Thoracic aorta (tissue), 2 donors: ENCODE results near the gene GPD1L. TPM values are rescaled to one million over a fixed set of nuclear protein-coding genes. Genes with fewer than 3 reads are reported as not detected.

ENCODE experiments used
- ATAC-seq: fragments of 150-250 bp; one replicate; pipeline ENCODE4 v1.8.0; 2017; ENCODE audit warnings: low read depth; ENCODE audit not compliant: insufficient number of reproducible peaks, low FRiP score
- DNase-seq: peaks from one replicate; pipeline ENCODE4 v3.0.0-alpha.2; 2020; ENCODE audit warnings: low spot score
- H3K27ac ChIP-seq, 2 donors: fragments of 200-600 bp; sonication (generic); 1 replicate in 1 of 2; 2 replicates in 1 of 2; pipeline ENCODE4 v1.5.1; 2016; ENCODE audit warnings: mild to moderate bottlenecking in 2 of 2, moderate library complexity in 2 of 2
- H3K27me3 ChIP-seq: fragments of 200-600 bp; sonication (generic); replicated peaks from 2 replicates; pipeline ENCODE4 v1.6.0; 2016; ENCODE audit warnings: mild to moderate bottlenecking; ENCODE audit not compliant: insufficient read depth
- H3K36me3 ChIP-seq: fragments of 200-600 bp; sonication (generic); one replicate; pipeline ENCODE4 v1.5.1; 2016
- H3K4me1 ChIP-seq, 2 donors: fragments of 200-600 bp; sonication (generic); 1 replicate in 1 of 2; 2 replicates in 1 of 2; pipeline versions ENCODE4 v1.5.1 to v1.6.0; 2016; ENCODE audit warnings: low read depth in 2 of 2, mild to moderate bottlenecking in 1 of 2; ENCODE audit not compliant: control insufficient read depth in 1 of 2
- H3K4me3 ChIP-seq: fragments of 200-600 bp; sonication (generic); 2 replicates; pipeline ENCODE4 v1.5.1; 2016; ENCODE audit warnings: mild to moderate bottlenecking
- H3K9me3 ChIP-seq: fragments of 200-600 bp; sonication (generic); 2 replicates; pipeline ENCODE4 v1.5.1; 2016
- total RNA-seq, 2 donors: library from RNA; depleted of rRNA; stranded (reverse); fragments of >200 nt; gene quantifications; one replicate each; pipeline versions ENCODE4 v1.1.0 to v1.2.3, GENCODE V29; 2016
- TF ChIP-seq, protein P1 (sequence below): fragments of 200-600 bp; sonication (generic); IDR thresholded peaks from one replicate; pipeline ENCODE4 v1.5.1; 2019; ENCODE audit warnings: antibody characterized with exemption

Gene GPD1L
- total RNA-seq, 2 donors from 2014 or later, result 32.8 to 49.1 TPM

DNA sequence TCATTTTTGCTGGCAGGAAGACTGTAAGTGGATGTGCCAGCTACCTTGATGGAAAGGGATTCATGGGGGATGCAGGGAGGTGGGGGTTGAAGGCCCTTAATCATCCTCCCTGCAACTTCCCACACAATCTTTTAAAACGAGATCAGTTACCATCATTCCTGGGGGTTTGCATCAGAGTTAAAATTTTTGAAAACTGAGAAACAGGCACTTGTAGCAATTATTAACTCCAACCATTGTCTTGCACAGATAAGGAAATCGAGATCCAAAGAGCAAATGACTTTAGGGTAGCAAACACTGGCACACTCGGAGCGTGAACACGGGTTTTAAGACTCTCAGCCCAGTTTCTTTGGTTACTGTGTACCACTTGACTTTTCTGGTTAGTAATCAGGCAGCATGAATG is 41.9 kb downstream of the GPD1L start:
- no peaks in the 10 kb centered on the region for H3K4me1 ChIP-seq
- DNase-seq, result no peak
- no peak overlapping the region for H3K4me3 ChIP-seq
- TF ChIP-seq, protein P1, sequence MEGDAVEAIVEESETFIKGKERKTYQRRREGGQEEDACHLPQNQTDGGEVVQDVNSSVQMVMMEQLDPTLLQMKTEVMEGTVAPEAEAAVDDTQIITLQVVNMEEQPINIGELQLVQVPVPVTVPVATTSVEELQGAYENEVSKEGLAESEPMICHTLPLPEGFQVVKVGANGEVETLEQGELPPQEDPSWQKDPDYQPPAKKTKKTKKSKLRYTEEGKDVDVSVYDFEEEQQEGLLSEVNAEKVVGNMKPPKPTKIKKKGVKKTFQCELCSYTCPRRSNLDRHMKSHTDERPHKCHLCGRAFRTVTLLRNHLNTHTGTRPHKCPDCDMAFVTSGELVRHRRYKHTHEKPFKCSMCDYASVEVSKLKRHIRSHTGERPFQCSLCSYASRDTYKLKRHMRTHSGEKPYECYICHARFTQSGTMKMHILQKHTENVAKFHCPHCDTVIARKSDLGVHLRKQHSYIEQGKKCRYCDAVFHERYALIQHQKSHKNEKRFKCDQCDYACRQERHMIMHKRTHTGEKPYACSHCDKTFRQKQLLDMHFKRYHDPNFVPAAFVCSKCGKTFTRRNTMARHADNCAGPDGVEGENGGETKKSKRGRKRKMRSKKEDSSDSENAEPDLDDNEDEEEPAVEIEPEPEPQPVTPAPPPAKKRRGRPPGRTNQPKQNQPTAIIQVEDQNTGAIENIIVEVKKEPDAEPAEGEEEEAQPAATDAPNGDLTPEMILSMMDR, result no peak
- no peaks in the 10 kb centered on the region for H3K27me3 ChIP-seq
- H3K36me3 ChIP-seq, result no peaks in the 10 kb centered on the region
- H3K27ac ChIP-seq, result no peak overlapping the region
- H3K9me3 ChIP-seq, result no peaks in the 10 kb centered on the region
- ATAC-seq, result no peak

DNA sequence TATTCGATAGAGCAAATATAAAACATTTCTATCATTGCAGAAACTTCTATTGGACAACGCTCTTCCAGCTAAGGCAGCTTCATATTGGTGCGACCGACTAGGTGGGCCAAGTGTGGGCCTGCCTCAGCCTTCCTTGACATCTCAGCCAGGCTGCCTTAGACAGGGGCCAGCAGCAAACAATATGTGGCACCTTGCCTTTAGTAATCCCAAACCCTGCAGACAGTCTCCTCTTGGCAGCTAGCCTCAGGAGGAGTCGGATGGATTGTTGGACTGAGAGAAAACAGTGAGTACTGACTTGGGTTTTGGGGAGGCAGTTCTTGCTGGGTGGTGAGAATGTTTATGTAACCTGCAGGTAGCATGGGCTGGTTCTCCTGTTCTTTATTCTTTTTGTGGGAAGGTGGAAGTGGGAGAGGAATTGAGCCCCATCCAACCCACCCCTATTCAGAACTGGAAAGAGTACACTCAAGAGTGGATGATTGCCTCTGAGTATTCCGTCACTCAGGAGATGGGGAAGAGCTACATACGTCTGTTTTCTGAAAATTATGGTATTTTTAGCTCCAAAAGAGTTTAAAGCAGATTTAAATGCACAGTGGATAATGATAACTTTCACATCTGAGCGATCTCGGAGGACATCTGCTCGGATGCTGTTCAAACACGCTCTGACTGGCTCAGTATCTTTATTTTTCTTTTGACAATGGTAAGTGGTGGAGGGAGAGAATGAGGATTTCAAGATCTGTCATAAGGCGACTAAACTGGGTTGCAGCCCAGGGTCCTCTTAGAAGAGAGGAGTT is 47.2 kb downstream of the GPD1L start:
- H3K27me3 ChIP-seq, result no peaks in the 10 kb centered on the region
- H3K9me3 ChIP-seq, result no peaks in the 10 kb centered on the region
- no peak overlapping the region for H3K27ac ChIP-seq
- no peak overlapping the region for H3K4me3 ChIP-seq
- no peaks in the 10 kb centered on the region for H3K4me1 ChIP-seq
- peaks cover 8% of the 10 kb centered on the region for H3K36me3 ChIP-seq
- ATAC-seq, result no peak
- no peak for DNase-seq
- TF ChIP-seq, protein P1, result no peak

DNA sequence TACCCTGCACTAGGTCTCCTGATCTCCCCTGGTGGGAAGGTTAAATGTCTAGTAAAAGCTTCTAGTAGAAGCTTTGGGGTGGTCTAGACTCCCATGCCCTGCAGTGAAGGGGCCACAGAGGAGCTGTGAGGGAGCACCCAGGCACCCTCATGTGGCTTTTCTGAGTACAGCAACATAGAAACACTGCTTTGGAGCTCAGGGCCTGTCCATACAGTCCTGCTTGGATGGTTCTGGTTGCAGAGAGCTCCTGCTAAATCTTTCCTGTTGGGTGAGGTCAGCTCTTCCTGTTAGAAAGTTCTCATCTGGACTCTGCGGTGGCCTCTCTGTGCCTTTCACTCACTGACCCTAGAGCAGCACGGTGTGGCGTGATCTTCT is 47.8 kb downstream of the GPD1L start:
- Histone ChIP-seq H3K36me3 (peaks cover 8% of the 10 kb centered on the region), H3K4me3 (no peak overlapping the region), H3K9me3 (no peaks in the 10 kb centered on the region), H3K4me1 (no peaks in the 10 kb centered on the region), H3K27ac (no peak overlapping the region), H3K27me3 (no peaks in the 10 kb centered on the region)
- DNase-seq, result no peak
- TF ChIP-seq, protein P1, result no peak
- ATAC-seq, result no peak

DNA sequence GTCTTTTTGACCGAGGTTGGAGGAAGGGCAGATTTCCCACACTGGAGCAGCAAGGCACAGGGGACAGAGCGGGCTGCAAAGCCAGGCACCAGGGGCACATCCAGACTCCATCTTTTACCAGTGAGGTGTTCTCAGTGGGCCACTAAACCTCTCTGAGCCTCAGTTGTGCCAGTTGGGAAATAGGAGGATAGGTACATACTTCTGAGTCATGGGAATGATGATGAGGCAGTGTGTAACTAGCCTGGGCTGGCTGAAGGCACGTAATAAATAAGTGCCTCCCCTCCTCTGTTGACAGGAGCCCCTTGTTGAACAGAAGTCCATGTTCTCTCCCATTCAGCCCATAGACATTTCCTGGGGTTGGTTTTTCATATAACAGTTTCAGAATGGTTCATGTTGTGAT is 48.7 kb downstream of the GPD1L start:
- Histone ChIP-seq H3K4me3 (no peak overlapping the region), H3K4me1 (no peaks in the 10 kb centered on the region), H3K27me3 (no peaks in the 10 kb centered on the region), H3K36me3 (peaks cover 12% of the 10 kb centered on the region), H3K9me3 (no peaks in the 10 kb centered on the region), H3K27ac (no peak overlapping the region)
- no peak for ATAC-seq
- no peak for DNase-seq
- TF ChIP-seq, protein P1, result no peak

DNA sequence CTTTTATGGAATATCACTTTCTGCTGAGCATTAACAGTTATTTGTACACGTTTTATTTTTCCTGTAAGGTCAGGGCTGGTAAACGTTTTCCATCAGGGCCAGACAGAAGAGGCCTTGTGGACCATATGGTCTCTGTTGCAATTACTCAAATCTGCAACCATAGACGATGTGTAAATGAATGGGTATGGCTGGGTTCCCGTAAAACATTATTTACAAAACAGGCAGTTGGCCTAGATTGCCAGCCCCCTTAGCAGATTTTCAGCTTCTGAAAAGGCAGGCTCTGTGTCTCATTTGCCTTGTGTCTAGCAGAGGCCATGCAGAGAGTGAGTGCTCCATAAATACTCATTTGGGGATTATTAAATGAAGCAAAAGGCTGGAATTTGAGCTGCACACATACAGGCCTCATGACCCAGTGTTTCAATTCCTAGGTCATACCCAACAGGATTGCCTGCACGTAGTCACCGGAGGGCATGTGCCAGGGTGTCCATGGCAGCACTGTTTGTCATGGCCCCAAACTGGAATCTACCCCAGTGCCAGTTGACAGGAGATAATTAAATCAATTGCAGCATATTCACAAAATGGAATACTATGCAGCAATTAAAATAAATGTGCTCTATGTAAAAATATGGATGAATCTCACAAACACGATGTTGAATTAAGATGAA is 51.3 kb downstream of the GPD1L start:
- TF ChIP-seq, protein P1, result no peak
- Histone ChIP-seq H3K4me3 (no peak overlapping the region), H3K9me3 (no peaks in the 10 kb centered on the region), H3K36me3 (peaks cover 15% of the 10 kb centered on the region), H3K4me1 (no peaks in the 10 kb centered on the region), H3K27ac (no peak overlapping the region), H3K27me3 (no peaks in the 10 kb centered on the region)
- no peak for DNase-seq
- ATAC-seq, result no peak
